Suprapubic skin (tissue), 4 donors: Measurements from ENCODE around the gene CLN5. TPM values are rescaled to one million over a fixed set of nuclear protein-coding genes. Genes with fewer than 3 reads are reported as not detected.

Source experiments
- DNase-seq, 2 donors: peaks; one replicate each; pipeline ENCODE4 v3.0.0-alpha.2; 2019; ENCODE audit warnings: low spot score in 2 of 2
- H3K27ac ChIP-seq: fragments of 200-600 bp; sonication (generic); one replicate; pipeline ENCODE4 v1.5.1; 2019
- H3K27me3 ChIP-seq: fragments of 200-600 bp; sonication (generic); one replicate; pipeline ENCODE4 v1.5.1; 2019
- H3K36me3 ChIP-seq: fragments of 200-600 bp; sonication (generic); one replicate; pipeline ENCODE4 v1.5.1; 2019
- H3K4me1 ChIP-seq: fragments of 200-600 bp; sonication (generic); one replicate; pipeline ENCODE4 v1.5.1; 2019
- H3K4me3 ChIP-seq: fragments of 200-600 bp; sonication (generic); one replicate; pipeline ENCODE4 v1.5.1; 2019; ENCODE audit warnings: mild to moderate bottlenecking
- H3K9me3 ChIP-seq: fragments of 200-600 bp; sonication (generic); one replicate; pipeline ENCODE4 v1.5.1; 2019
- CTCF ChIP-seq, 2 donors: fragments of 200-600 bp in 1 of 2; fragments of 450-650 bp in 1 of 2; sonication (generic) in 1 of 2; IDR thresholded peaks; one replicate each; pipeline ENCODE4 v1.5.1; 2016 to 2019; ENCODE audit warnings: antibody characterized with exemption in 2 of 2, mild to moderate bottlenecking in 1 of 2, moderate library complexity in 1 of 2
- EP300 ChIP-seq: sonication (generic); formaldehyde crosslinking; IDR thresholded peaks from one replicate; pipeline ENCODE4 v1.6.1; 2017; ENCODE audit warnings: antibody characterized with exemption
- POLR2A ChIP-seq, 2 donors: fragments of 450-650 bp; IDR thresholded peaks; one replicate each; pipeline ENCODE4 v1.6.1; 2017; ENCODE audit warnings: antibody characterized with exemption in 2 of 2, mild to moderate bottlenecking in 2 of 2, moderate library complexity in 2 of 2
- WGBS: methylation state at CpG from one replicate; pipeline ENCODE4 v1.1.5; 2018; 5-methylcytosine and 5-hydroxymethylcytosine counted together
- total RNA-seq, 4 donors: library from RNA; depleted of rRNA; stranded (reverse); fragments of >200 nt; gene quantifications; one replicate each; pipeline ENCODE4 v1.1.0, GENCODE V29; 2016

CLN5 gene
- total RNA-seq, 4 donors from 2014 or later = 15.0 to 27.7 (median 19.4) TPM

GRCh38 chr13:77048681-77049080, 56.8 kb downstream of the CLN5 start:
- WGBS = 68% methylated on average over 4 of the region's 4 CpGs
- TF ChIP-seq EP300 = no peak
- Histone ChIP-seq H3K9me3 (no peaks in the 10 kb centered on the region), H3K27ac (no peak overlapping the region), H3K4me1 (no peaks in the 10 kb centered on the region), H3K27me3 (no peaks in the 10 kb centered on the region), H3K36me3 (peaks cover 78% of the 10 kb centered on the region), H3K4me3 (no peak overlapping the region)
- no peak for DNase-seq

- no peak overlapping the region for H3K27ac ChIP-seq
- H3K27me3 ChIP-seq = no peaks in the 10 kb centered on the region
- DNase-seq = no peak
- WGBS = 79% methylated on average over 4 of the region's 4 CpGs
- no peak overlapping the region for H3K4me3 ChIP-seq
- TF ChIP-seq POLR2A (IDR thresholded peaks at IDR 0.05) (no peak), CTCF (IDR thresholded peaks at IDR 0.05) (no peak), EP300 (no peak)
- H3K36me3 ChIP-seq = peaks cover 94% of the 10 kb centered on the region
- H3K4me1 ChIP-seq = no peaks in the 10 kb centered on the region
- H3K9me3 ChIP-seq = no peaks in the 10 kb centered on the region
Measured at GRCh38 chr13:77053192-77053591, 61.3 kb downstream of the CLN5 start.

Other genes starting within 250 kb of the CLN5 start
- 10 to 100 TPM; 27.3 to 61.7 (median 35.3) TPM for gene KCTD12, start 105.7 kb upstream of the CLN5 start, total RNA-seq
- gene ACOD1, start 43.6 kb upstream of the CLN5 start, total RNA-seq = not detected
- 10 to 100 TPM; 59.1 to 86.2 (median 69.1) TPM for gene FBXL3, start 35.1 kb downstream of the CLN5 start, total RNA-seq